Uterus (tissue), 4 donors: Measurements from ENCODE around the gene PRTN3. TPM values are rescaled to one million over a fixed set of nuclear protein-coding genes. Genes with fewer than 3 reads are reported as not detected.

Experiments
- DNase-seq, 2 donors: peaks; one replicate each; pipeline ENCODE4 v3.0.0-alpha.2; 2019 to 2020
- H3K27ac ChIP-seq, 2 donors: fragments of 200-600 bp; sonication (generic); 1 replicate in 1 of 2; 2 replicates in 1 of 2; pipeline ENCODE4 v1.5.1; 2016 to 2018
- H3K27me3 ChIP-seq, 2 donors: fragments of 200-600 bp; sonication (generic); one replicate each; pipeline ENCODE4 v1.5.1; 2018 to 2019; ENCODE audit warnings: control low read depth in 1 of 2
- H3K36me3 ChIP-seq, 2 donors: fragments of 200-600 bp; sonication (generic); one replicate each; pipeline ENCODE4 v1.5.1; 2019; ENCODE audit warnings: control low read depth in 1 of 2
- H3K4me1 ChIP-seq, 2 donors: fragments of 200-600 bp; sonication (generic); one replicate each; pipeline ENCODE4 v1.5.1; 2018 to 2019; ENCODE audit warnings: control low read depth in 1 of 2
- H3K4me3 ChIP-seq, 2 donors: fragments of 200-600 bp; sonication (generic); 1 replicate in 1 of 2; 2 replicates in 1 of 2; pipeline ENCODE4 v1.5.1; 2018 to 2019; ENCODE audit warnings: mild to moderate bottlenecking in 1 of 2
- H3K9me3 ChIP-seq, 2 donors: fragments of 200-600 bp; sonication (generic); one replicate each; pipeline ENCODE4 v1.5.1; 2019; ENCODE audit warnings: control low read depth in 1 of 2
- POLR2A ChIP-seq, 2 donors: fragments of 450-650 bp; IDR thresholded peaks; one replicate each; pipeline ENCODE4 v1.6.1; 2016; ENCODE audit warnings: antibody characterized with exemption in 2 of 2, mild to moderate bottlenecking in 1 of 2, moderate library complexity in 1 of 2
- intact Hi-C: fragments of 100-400 bp; cut with DNase I; formaldehyde crosslinking; loops from one replicate; pipeline ENCODE4 v1.15.1; 2023; ENCODE audit warnings: low total_unique reads
- total RNA-seq, 4 donors: library from RNA; depleted of rRNA in 3 of 4; stranded (reverse); fragments of >200 nt in 3 of 4; gene quantifications; one replicate each; pipeline versions ENCODE4 v1.1.0 to v1.2.4, GENCODE V29; 2014 to 2023
- TF ChIP-seq, protein P1 (sequence below), 4 experiments: fragments of 200-600 bp in 2 of 4; fragments of 450-650 bp in 2 of 4; sonication (generic) in 2 of 4; IDR thresholded peaks; one replicate each; pipeline ENCODE4 v1.5.1; 2016 to 2019; ENCODE audit warnings: antibody characterized with exemption in 4 of 4, mild to moderate bottlenecking in 2 of 4, moderate library complexity in 1 of 4
- donor health status: DM: yes; HTN: yes; CAD: no.

Gene PRTN3
- total RNA-seq, 4 donors from 2014 or later = 2.9 TPM; not detected in 3

DNA sequence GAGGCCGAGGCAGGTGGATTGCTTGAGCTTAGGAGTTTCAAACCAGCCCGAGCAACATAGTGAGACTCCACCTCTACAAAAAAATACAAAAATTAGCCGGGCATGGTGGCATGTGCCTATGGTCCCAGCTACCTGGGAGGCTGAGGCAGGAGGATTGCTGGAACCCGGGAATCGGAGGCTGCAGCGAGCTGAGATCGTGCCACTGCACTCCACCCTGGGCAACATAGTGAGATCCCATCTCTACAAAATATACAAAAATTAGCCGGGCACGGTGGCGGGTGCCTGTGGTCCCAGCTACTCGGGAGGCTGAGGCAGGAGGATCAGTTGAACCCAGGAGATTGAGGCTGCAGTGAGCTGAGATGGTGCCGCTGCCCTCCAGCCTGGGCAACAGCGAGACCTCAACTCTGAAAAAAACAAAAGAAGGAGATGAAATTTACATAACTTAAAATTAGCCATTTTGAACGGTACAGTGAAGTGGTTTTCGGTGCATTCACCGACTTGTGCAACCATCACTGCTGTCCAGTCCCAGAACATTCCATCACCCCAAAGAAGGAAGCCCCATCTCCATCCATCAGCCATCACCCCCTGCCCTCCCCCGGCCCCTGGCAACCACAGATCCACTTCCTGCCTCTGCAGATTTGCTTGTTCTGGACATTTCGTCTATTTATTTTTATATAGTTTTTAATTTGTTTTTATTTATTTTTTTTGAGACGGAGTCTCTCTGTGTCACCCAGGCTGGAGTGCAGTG lies 14.7 kb upstream of the PRTN3 start:
- no peak for TF ChIP-seq POLR2A (IDR thresholded peaks at IDR 0.05)
- TF ChIP-seq, protein P1, sequence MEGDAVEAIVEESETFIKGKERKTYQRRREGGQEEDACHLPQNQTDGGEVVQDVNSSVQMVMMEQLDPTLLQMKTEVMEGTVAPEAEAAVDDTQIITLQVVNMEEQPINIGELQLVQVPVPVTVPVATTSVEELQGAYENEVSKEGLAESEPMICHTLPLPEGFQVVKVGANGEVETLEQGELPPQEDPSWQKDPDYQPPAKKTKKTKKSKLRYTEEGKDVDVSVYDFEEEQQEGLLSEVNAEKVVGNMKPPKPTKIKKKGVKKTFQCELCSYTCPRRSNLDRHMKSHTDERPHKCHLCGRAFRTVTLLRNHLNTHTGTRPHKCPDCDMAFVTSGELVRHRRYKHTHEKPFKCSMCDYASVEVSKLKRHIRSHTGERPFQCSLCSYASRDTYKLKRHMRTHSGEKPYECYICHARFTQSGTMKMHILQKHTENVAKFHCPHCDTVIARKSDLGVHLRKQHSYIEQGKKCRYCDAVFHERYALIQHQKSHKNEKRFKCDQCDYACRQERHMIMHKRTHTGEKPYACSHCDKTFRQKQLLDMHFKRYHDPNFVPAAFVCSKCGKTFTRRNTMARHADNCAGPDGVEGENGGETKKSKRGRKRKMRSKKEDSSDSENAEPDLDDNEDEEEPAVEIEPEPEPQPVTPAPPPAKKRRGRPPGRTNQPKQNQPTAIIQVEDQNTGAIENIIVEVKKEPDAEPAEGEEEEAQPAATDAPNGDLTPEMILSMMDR (IDR thresholded peaks at IDR 0.05) = no peak
- intact Hi-C loops = no loop called here
- no peak for DNase-seq

DNA sequence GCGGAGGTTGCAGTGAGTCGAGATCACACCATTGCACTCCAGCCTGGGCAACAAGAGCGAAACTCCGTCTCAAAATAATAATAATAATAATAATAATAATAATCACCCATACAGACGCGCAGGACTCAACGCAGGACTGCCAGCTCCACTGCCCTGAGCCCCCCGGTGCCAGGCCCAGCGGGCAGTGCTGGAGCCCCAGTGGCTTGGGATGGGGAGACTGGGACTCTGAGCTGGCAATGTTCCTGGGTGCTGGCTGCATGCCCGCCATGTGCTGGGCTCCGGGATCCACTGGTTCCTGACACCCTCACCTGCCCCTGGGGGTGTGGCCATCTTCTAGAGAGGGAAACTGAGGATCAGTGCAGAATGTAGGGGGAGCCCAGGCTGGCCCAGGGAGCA lies 13.5 kb upstream of the PRTN3 start:
- TF ChIP-seq POLR2A (IDR thresholded peaks at IDR 0.05) = no peak
- TF ChIP-seq, protein P1 (IDR thresholded peaks at IDR 0.05) = no peak
- Histone ChIP-seq H3K27ac (no peak overlapping the region), H3K4me1 (peaks cover 0 to 2% of the 10 kb centered on the region in 2 donors), H3K36me3 (no peaks in the 10 kb centered on the region), H3K27me3 (peaks cover 4 to 12% of the 10 kb centered on the region in 2 donors), H3K4me3 (no peak overlapping the region), H3K9me3 (no peaks in the 10 kb centered on the region)
- no peak for DNase-seq
- intact Hi-C loops = no loop called here

More for the DNA sequence above, 14.7 kb upstream of the PRTN3 start:
- Histone ChIP-seq H3K36me3 (no peaks in the 10 kb centered on the region), H3K4me3 (no peak overlapping the region), H3K4me1 (peaks cover 0 to 14% of the 10 kb centered on the region in 2 donors), H3K27ac (no peak overlapping the region), H3K27me3 (peaks cover 11 to 12% of the 10 kb centered on the region in 2 donors), H3K9me3 (no peaks in the 10 kb centered on the region)

DNA sequence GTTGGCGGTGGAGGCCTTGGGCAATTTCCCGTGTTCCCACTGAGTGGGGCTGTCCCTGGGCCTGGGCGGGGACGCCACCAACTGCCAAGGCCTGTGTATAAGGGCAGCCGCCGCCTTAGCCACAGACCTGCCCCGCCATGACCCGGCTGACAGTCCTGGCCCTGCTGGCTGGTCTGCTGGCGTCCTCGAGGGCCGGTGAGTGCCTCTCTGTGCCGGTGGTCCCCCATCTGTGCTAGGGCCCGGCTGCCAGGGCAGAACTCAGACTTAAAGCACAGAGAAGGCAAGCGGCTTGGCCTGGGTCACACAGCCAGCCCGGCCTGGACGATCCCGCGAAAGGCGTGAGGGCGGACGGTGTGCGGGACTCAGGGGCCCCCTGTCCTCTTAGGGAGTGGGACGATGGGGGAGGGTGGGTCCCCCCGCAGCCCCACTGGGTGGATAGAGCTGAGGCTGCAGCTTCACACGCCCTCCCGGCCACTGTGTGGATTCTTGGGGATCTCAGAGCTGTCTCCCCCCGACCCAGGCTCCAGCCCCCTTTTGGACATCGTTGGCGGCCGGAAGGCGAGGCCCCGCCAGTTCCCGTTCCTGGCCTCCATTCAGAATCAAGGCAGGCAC lies 13.0 kb upstream of the PRTN3 start, which contains the start of gene AZU1:
Gene AZU1 (plus strand): TSS at position 128 of the 612 bp plus-strand sequence. CDS start 10 bp downstream, at position 138.
- no peaks in the 10 kb centered on the region for H3K9me3 ChIP-seq
- peaks cover under 1 to 12% of the 10 kb centered on the region in 2 donors for H3K27me3 ChIP-seq
- no peak for DNase-seq
- H3K36me3 ChIP-seq = no peaks in the 10 kb centered on the region
- intact Hi-C loops = no loop called here
- no peak within 1 kb of the TSS for H3K27ac ChIP-seq
- no peak within 1 kb of the TSS for H3K4me3 ChIP-seq
- no peaks in the 10 kb centered on the region for H3K4me1 ChIP-seq
- TF ChIP-seq, protein P1 (IDR thresholded peaks at IDR 0.05) = no peak
- no peak for TF ChIP-seq POLR2A (IDR thresholded peaks at IDR 0.05)

DNA sequence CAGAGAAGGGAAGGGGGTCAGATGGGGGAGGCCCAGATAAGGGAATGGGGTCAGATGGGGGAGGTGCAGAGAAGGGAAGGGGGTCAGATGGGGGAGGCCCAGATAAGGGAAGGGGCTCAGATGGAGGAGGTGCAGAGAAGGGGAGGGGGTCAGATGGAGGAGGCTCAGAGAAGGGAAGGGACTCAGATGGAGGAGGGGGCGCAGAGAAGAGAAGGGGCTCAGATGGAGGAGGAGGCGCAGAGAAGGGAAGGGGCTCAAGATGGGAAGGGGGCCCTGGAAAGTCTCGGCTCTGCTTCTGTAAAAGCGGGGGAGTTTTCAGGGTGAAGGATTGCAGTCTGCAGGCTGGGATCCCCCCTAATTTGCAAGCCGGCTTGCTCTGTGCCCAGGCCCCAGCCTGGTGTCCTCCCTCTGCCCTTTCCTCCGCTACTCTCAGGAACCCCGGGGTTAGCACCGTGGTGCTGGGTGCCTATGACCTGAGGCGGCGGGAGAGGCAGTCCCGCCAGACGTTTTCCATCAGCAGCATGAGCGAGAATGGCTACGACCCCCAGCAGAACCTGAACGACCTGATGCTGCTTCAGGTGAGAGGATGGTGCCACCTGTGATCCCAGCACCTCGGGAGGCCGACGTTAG lies 11.6 kb upstream of the PRTN3 start:
- H3K27ac ChIP-seq = no peak overlapping the region
- H3K9me3 ChIP-seq = no peaks in the 10 kb centered on the region
- intact Hi-C loops = no loop called here
- peaks cover 0 to 7% of the 10 kb centered on the region in 2 donors for H3K27me3 ChIP-seq
- no peaks in the 10 kb centered on the region for H3K36me3 ChIP-seq
- no peaks in the 10 kb centered on the region for H3K4me1 ChIP-seq
- DNase-seq = no peak
- TF ChIP-seq, protein P1 (IDR thresholded peaks at IDR 0.05) = no peak
- no peak for TF ChIP-seq POLR2A (IDR thresholded peaks at IDR 0.05)
- no peak overlapping the region for H3K4me3 ChIP-seq
